HG03354 (cell line): Measurements from ENCODE around the gene DLG2.

ENCODE experiments used
- ATAC-seq: cut with Tn5 transposase; IDR thresholded peaks from one replicate; pipeline ENCODE4 v1.9.1; 2021; ENCODE audit warnings: mild to moderate bottlenecking; ENCODE audit not compliant: unreplicated experiment, poor library complexity, severe bottlenecking

Gene DLG2

DNA sequence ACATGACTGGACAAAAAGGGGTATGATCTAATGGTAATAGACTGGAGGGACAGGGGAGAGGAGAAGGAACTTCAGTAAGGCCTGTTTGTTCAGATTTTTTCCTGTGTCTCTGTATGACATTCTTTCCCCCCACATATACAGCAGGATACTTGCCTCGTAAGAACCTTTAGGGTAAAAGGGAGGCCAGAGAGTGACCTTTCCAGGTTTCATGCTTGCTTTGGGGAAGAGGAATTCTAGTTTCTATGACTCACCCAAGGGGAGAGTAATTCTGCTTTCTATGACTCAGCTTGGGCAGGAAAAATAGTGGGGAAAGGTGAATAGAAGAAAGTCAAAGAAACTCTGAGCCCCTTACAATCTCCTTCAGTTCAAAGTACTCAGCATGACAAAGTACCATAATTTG is 457.0 kb downstream of the DLG2 start:
- no peak for ATAC-seq

DNA sequence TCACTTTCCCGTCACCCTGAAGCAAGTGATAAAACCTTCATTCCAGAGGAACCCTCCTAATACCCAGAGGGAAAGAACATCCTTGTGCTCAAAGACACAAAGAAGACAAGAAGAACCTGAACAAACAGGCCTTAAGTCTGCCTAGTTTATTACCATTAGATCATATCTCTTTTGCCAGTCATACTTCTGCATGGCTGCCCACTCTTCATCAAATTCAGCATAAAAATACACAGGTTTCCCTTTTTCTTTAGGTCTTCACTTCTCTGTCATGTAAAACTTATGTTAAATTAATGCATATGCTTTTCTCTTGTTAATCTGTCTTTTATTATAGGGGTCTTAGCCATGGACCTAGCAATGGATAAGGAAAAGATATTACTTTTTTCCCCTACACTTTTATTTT is 459.7 kb downstream of the DLG2 start:
- no peak for ATAC-seq

DNA sequence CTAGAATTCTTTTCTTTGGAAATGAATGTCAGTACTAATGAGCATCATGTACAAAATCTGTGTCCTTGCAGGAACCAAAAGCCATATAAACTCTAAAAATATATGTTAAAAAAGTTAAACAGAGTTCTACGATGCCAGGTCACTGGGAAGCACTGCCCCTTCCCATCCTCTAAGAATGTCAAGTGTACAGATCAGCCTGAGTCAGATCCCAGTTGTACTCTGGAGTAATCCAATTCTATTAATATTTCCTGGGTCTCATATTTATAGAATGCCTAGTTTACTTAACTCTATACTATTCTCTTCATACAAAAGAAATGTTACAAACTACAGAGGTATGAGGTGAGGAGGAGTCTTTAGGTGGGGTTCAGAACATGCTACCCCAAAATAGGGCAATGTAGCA is 460.1 kb downstream of the DLG2 start:
- no peak for ATAC-seq

DNA sequence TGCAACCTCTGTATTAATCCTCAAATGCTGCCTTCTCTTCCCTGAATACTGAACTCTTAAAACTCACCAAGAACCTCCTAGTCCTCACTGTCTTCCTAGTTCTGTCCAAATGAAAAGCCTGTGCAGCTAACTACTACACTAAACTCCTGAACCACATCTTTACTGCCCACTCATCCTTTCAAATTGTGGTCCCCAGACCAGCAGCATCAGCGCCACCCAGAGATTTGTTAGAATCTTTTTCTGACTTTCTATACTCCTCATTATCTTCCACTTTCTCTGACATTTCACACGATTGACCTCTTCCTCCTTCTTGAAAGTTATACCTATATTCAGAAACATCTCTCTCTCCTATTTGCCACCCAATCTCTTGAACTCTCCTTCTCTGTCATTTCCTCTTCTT is 461.3 kb downstream of the DLG2 start:
- no peak for ATAC-seq

- no peak for ATAC-seq
These were observed 462.4 kb downstream of the DLG2 start for GRCh38 chr11:85164743-85165142.

- ATAC-seq, result no peak
These were observed 472.9 kb downstream of the DLG2 start for GRCh38 chr11:85154294-85154693.

- no peak for ATAC-seq
These were observed 489.5 kb downstream of the DLG2 start for GRCh38 chr11:85137597-85137996.

GRCh38 chr11:85133636-85134035 is 493.5 kb downstream of the DLG2 start:
- ATAC-seq, result no peak

- ATAC-seq, result no peak
These were observed 494.1 kb downstream of the DLG2 start for GRCh38 chr11:85132851-85133585.

- ATAC-seq, result no peak
These were observed 499.8 kb downstream of the DLG2 start for GRCh38 chr11:85127349-85127748.

DNA sequence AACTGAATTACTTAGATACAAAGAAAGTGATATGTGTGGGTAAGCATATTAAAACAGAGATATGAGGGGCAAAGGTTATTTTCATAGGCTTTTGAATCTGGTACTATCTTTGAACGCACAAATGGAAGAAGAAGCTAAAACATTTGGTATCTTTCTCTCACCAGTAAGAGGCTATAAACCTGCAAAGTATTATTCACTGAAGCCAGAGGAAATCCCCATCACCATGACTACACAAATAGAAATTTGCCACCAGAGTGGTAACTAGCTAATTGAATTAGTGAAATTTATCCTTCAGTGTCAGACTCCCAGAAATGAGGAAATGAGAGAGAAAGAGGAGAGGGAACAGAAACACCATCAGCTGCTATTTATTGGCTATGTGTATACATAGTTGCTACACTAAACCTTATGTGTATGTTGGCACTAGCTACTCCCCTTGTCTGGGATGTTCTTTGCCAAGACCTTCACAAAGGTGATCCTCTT is 503.4 kb downstream of the DLG2 start:
- peak; percentile 93 for ATAC-seq

DNA sequence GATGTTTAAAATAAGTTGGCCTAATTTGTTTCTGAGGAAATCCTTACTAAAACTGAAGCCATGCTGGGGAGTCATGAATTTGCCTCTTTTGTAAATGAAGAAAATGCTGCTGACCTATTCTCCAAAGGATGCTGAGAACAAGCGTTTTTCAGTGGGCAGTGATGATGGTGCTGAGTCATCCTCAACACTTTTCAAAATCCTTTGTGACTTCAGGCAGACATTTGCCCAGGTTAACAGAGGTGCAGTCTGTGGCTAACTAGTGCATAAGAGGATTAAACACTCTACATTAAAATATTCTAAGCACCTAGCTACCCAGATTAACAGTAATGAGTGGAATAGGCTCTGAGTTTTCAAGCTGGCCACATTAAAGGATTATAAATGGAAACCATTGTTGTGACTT is 509.0 kb downstream of the DLG2 start:
- no peak for ATAC-seq

DNA sequence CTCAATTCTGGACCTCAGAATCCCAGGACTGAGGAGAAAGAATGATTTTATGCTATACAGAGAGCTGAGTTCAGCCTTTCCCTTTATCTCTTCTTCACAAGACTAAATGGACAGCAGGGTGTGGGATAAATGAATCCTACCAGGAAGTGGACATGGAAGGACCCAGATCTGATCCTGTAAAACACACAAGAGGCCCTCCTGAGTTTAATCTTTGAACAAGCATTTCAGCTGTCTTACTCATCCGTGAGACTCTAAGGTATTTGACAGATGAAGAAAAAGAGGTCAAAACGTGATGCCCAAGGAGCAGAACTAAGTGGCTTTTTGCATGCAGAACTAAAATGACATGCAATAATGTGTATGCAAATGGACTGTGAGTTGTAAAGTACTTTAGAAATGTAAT is 511.3 kb downstream of the DLG2 start:
- no peak for ATAC-seq

DNA sequence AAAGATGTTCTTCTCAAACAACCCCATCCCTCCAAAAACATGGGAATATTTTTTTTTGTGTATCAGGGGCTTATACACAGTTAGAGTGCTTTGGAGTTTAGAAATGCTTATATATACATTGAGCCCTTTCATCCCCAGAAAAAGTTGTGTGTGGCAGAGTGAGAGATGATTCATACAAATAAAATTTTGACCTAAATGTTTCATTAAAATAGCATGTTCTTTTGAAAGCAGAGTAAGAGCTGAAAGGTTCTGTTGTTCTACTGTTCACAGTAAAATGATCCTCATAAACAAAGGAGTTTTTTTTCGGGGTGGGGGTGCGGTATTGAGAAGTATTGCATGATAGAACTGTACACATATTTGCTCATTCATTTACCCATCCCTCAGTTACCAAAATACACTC is 512.4 kb downstream of the DLG2 start:
- ATAC-seq, result no peak

DNA sequence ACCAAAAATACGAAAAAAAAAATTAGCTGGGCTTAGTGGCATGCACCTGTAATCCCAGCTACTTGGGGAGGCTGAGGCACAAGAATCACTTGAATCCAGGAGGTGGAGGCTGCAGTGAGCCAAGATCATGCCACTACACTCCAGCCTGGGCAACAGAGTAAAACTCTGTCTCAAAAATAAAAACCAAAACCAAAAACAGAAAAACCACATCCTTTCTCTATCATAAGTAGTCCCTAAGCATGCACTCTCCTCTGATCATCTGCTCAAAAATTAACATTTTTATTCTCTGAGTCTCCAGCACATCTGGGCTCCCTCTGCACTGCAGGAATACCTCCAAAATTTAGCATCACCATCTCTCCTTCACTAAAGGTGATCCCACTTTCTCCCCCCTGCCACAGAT is 516.9 kb downstream of the DLG2 start:
- ATAC-seq, result peak; percentile 94

- peak; percentile 78 for ATAC-seq
These were observed 518.0 kb downstream of the DLG2 start for GRCh38 chr11:85109141-85109540.

DNA sequence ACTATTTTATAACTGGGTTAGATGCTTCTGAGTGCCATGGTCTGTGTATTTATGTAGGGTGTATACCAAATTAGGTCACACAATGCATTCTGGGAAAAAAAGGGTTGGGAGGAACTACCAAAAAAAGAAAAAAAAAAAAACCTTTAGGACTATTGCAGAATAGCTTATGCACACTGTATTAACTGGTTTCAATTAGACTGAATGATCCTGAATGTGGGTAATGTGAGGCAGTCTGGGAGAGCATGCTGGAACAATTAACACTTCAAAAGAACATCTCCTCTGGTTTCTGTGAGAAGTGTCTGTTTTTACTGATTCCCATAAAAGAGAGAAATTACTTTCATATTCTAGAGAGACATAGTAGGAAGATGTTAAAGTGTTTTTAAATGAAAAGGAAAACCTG is 521.3 kb downstream of the DLG2 start:
- ATAC-seq, result no peak

- no peak for ATAC-seq
These were observed 527.6 kb downstream of the DLG2 start for GRCh38 chr11:85099522-85099921.

- no peak for ATAC-seq
These were observed 528.1 kb downstream of the DLG2 start for GRCh38 chr11:85098996-85099395.

DNA sequence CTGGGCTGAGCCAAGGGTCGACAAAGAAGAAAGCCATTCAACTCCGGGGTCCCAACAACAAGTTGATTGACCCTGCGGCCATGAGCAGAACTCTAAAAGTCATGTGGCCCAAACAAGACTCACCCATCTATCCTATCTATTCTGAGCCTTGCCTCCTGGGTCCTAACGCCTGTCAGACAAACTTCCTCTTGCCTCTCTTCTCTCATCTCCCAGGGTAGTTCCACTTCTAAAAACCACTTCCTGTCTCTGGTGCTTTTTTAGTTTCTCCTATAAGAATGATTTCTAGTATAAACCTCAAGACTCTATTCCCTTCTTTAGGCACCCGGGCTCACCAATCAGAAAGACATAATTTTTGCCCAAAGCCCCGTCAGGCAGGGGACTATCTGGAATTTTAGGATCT is 530.2 kb downstream of the DLG2 start:
- ATAC-seq, result peak; percentile 59

DNA sequence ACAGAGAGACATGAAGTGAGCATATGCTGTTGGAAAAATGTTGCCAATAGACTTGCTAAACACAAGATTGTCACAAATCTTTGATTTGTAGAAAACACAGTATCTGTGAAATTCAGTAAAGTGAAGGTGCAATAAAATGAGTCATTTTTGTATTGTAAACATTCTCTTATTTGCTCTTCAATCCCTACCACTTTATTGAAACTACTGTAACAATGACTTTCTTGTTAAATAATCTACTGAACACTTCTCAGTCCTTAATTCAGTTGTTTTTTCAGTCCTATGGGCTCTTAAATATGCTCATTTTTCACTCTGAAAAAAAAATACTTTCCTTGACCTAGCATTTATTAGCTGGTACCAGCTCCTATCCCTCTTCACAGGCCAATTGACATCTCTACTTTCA is 531.9 kb downstream of the DLG2 start:
- no peak for ATAC-seq

DNA sequence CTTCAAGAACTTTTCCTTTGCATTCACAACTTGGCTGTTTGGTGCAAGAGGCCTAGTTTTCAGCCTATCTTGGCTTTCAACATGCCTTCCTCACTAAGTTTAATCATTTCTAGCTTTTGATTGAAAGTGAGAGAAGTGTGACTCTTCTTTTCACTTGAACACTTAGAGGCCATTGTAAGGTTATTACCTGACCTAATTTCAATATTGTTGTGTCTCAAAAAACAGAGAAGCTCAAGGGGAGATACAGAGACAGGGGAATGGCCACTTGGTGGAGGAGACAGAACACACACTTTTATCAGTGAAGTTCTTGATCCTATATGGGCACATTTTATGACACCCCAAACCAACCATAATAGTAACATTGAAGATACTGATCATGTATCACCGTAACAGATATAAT is 532.3 kb downstream of the DLG2 start:
- no peak for ATAC-seq
